ENCODE data around the gene MSH3. TPM values are rescaled to one million over a fixed set of nuclear protein-coding genes. Genes with fewer than 3 reads are reported as not detected.

MSH3 gene
- total and polyA plus RNA-seq, 12 donors: 2.6 to 15.1 (median 11.6) TPM

- ATAC-seq (no peak), DNase-seq (no peak)
- Histone ChIP-seq H3K4me3 (no peak overlapping the region), H3K36me3 (peaks cover 0 to 28% (median 0%) of the 10 kb centered on the region in 9 donors), H3K4me1 (peaks cover 0 to 24% (median 0%) of the 10 kb centered on the region in 9 donors), H3K27ac (no peak overlapping the region), H3K27me3 (no peaks in the 10 kb centered on the region), H3K9me3 (no peaks in the 10 kb centered on the region)
- WGBS, 2 donors: 68 to 75% methylated on average over 4 of the region's 4 CpGs
- intact Hi-C loops (cut with DNase I): no loop called here
- TF ChIP-seq, protein P1, sequence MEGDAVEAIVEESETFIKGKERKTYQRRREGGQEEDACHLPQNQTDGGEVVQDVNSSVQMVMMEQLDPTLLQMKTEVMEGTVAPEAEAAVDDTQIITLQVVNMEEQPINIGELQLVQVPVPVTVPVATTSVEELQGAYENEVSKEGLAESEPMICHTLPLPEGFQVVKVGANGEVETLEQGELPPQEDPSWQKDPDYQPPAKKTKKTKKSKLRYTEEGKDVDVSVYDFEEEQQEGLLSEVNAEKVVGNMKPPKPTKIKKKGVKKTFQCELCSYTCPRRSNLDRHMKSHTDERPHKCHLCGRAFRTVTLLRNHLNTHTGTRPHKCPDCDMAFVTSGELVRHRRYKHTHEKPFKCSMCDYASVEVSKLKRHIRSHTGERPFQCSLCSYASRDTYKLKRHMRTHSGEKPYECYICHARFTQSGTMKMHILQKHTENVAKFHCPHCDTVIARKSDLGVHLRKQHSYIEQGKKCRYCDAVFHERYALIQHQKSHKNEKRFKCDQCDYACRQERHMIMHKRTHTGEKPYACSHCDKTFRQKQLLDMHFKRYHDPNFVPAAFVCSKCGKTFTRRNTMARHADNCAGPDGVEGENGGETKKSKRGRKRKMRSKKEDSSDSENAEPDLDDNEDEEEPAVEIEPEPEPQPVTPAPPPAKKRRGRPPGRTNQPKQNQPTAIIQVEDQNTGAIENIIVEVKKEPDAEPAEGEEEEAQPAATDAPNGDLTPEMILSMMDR (IDR thresholded peaks at IDR 0.05): no peak
Measured at GRCh38 chr5:80753712-80754111, 99.3 kb downstream of the MSH3 start.

GRCh38 chr5:80754900-80755299 is 100.4 kb downstream of the MSH3 start:
- no peaks in the 10 kb centered on the region for H3K27me3 ChIP-seq
- 50 to 61% methylated on average over 7 of the region's 7 CpGs for WGBS, 2 donors
- TF ChIP-seq, protein P1 (IDR thresholded peaks at IDR 0.05): no peak
- peaks cover 0 to 24% (median 0%) of the 10 kb centered on the region in 9 donors for H3K4me1 ChIP-seq
- intact Hi-C loops (cut with DNase I): no loop called here
- H3K4me3 ChIP-seq: no peak overlapping the region
- H3K27ac ChIP-seq: peak overlapping the region in 1 of 10 donors; percentile 64
- ATAC-seq (peak in 6 of 8 donors; percentile 21 to 90 (median 36)), DNase-seq (peak in 1 of 2 donors; percentile 15)
- no peaks in the 10 kb centered on the region for H3K9me3 ChIP-seq
- H3K36me3 ChIP-seq: peaks cover 0 to 24% (median 0%) of the 10 kb centered on the region in 9 donors

- intact Hi-C loops (cut with DNase I): no loop called here
- DNase-seq (no peak), ATAC-seq (peak in 1 of 8 donors; percentile 58)
- H3K4me3 ChIP-seq: no peak overlapping the region
- peak overlapping the region in 1 of 10 donors; percentile 64 for H3K27ac ChIP-seq
- no peaks in the 10 kb centered on the region for H3K27me3 ChIP-seq
- peaks cover 0 to 24% (median 0%) of the 10 kb centered on the region in 9 donors for H3K36me3 ChIP-seq
- WGBS, 2 donors: 80 to 82% methylated on average over 3 of the region's 3 CpGs
- H3K9me3 ChIP-seq: no peaks in the 10 kb centered on the region
- TF ChIP-seq, protein P1 (IDR thresholded peaks at IDR 0.05): no peak
- peaks cover 0 to 24% (median 0%) of the 10 kb centered on the region in 9 donors for H3K4me1 ChIP-seq
Measured at GRCh38 chr5:80755626-80756025, 101.2 kb downstream of the MSH3 start.

- intact Hi-C loops (cut with DNase I): no loop called here
- no peak overlapping the region for H3K4me3 ChIP-seq
- TF ChIP-seq, protein P1 (IDR thresholded peaks at IDR 0.05): no peak
- H3K27ac ChIP-seq: peak overlapping the region in 1 of 10 donors; percentile 62
- ATAC-seq (no peak), DNase-seq (no peak)
- H3K27me3 ChIP-seq: no peaks in the 10 kb centered on the region
- peaks cover 0 to 24% (median 0%) of the 10 kb centered on the region in 9 donors for H3K4me1 ChIP-seq
- H3K9me3 ChIP-seq: no peaks in the 10 kb centered on the region
- H3K36me3 ChIP-seq: peaks cover 0 to 23% (median 0%) of the 10 kb centered on the region in 9 donors
- 74 to 83% methylated on average over 1 of the region's 1 CpG for WGBS, 2 donors
Measured at GRCh38 chr5:80756292-80756691, 101.8 kb downstream of the MSH3 start.

Data from heart right ventricle (tissue), 16 donors.